Muscle of arm (tissue), 12 donors: ENCODE results near the gene SSH2. TPM values are rescaled to one million over a fixed set of nuclear protein-coding genes. Genes with fewer than 3 reads are reported as not detected.
"Not testable (repeated sequence)": the region's sequence is repeated elsewhere in the genome, so short reads cannot be mapped to it uniquely, and the experiment has no call there.

ENCODE experiments used
- DNase-seq: peaks from one replicate; pipeline ENCODE4 v3.0.0-alpha.2; 2013
- polyA plus RNA-seq, 12 donors: library from polyadenylated mRNA; unstranded; fragments of 120-200 nt; gene quantifications; one replicate each; pipeline ENCODE4 v1.2.1, GENCODE V29; 2013; ENCODE audit not compliant: insufficient read length in 12 of 12

SSH2 gene
- polyA plus RNA-seq, 12 donors: 17.7 to 73.5 (median 25.5) TPM

DNA sequence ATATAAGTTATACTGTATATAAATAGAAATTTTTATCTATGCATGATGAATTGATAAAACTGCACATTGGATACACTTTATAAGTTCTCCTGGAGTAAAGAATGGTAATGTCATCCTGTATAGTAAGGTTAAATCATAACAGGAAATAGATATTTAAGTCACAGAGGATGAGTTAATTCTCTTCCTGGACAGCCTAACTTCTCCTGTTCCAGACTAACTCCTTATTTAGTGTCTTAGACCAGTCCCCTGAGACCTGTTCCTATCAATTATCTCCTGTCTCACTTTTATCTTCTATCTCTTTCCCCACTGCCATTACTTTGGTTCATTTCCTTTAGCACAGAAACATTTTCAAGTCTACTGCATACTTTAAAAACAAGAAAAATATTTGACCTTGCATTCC, 46.5 kb downstream of the SSH2 start:
- no peak for DNase-seq

DNA sequence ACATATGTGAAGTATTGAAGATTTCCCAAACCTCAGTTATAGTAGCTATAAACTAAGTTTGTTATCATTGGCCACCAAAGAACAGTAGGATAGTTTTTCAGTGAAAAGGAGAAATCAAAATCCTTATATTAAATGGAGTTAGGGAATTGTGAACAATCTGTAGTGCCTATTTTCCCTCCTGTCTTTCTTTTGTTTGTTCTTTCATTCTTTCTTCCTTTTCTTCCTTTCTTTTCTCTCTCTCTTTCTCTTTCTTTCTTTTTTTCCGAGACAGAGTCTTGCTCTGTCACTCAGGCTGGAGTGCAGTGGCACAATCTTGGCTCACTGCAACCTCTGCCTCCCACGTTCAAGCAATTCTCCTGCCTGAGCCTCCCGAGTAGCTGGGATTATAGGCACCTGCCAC, 48.8 kb downstream of the SSH2 start:
- no peak for DNase-seq

GRCh38 chr17:29880031-29880430, 50.0 kb downstream of the SSH2 start:
- DNase-seq: no peak

DNA sequence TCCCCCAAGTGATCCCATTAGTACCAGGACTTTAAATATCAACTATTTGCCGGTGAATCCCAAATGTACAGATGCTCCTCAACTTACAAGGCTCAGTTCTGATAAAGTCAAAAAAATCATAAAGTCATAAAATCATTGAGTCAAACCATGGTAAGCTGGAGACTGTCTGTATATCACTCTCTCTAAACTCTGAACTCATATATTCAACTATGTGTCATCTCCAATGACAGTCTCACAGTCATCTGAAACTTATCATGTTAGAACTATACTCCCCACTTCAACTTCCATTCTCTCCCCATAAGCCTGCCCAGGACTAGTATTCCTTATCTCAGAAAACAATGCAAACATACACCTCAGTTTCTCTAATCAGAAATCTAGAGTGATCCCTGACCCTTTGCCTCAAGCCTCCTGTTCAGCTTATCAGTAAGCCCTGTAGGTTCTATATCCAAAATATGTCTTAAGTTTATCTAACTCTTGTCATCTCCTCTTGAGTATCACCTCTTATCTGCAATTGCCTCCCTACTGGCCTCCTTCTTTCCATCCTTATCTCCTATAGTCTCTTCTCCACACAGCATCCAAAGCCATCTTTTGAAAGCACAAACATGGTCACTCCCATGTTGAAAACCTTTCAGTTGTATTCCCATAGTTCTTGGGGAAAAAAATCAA, 55.0 kb downstream of the SSH2 start:
- no peak for DNase-seq

- not testable (repeated sequence) for DNase-seq
Observed at GRCh38 chr17:29874358-29874757, 55.7 kb downstream of the SSH2 start.

DNA sequence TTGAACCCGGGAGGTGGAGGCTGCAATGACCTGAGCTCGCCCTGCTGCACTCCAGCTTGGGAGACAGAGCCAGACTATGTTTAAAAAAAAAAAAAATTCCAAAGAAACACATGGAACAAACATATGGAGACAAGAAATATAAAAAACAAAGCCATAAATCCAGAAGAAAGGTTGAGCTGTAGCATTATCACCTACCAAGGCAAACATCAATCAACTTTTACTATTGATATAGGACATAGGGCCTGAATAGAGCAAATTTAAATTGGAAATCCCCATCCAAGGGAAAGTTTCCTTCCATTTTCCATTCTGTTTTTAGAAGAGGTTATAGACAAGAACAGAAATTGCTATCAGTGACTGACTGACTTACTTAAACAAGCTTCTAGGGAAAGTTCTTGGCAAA, 56.6 kb downstream of the SSH2 start:
- no peak for DNase-seq

DNA sequence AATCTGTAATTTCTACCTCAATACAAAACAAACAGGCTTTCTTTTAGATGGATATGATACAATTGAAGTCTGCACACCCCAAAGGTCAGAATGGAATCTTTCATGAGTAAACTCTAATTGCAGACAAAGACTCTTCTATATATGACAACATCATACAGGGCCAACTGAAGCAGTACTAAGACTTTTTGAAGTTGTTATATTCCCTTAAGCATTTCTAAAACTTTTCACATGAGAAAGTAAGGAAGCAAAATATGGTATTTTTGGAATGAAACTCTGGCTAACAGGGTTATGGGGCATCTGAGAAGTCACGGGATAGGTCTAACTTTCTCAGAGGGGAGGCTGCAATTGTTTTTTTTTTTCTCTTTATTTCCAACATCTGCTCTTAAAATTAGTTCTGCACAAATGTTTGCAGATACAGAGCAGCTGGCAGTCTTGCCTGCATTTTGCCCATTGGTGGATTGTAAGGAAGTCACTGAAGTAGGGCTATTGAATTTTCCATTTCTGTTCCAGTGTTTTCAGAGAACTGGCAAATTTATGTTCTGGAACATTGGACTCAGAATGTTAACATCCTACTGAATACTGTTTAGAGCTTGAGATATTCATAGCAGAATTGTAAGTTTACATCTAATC, 59.1 kb downstream of the SSH2 start:
- peak; percentile 46 for DNase-seq

- DNase-seq: no peak
Observed at GRCh38 chr17:29867643-29868181, 62.3 kb downstream of the SSH2 start.

GRCh38 chr17:29866746-29867404, 63.2 kb downstream of the SSH2 start:
- DNase-seq: no peak

GRCh38 chr17:29864615-29865014, 65.4 kb downstream of the SSH2 start:
- DNase-seq: no peak

DNA sequence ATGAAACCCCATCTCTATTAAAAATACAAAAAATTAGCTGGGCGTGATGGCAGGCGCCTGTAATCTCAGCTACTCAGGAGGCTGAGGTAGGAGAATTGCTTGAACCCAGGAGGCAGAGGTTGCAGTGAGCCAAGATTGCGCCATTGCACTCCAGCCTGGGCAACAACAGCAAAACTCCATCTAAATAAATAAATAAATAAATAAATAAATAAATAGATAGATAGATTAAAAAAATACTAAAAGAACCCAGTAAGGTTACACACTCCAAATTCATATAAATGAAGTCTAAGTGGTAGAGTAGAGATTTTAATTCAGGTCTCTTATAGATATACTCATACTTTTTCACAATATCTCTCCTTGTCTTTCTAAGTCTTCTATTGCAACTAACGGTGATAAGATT, 65.9 kb downstream of the SSH2 start:
- DNase-seq: not testable (repeated sequence)

- no peak for DNase-seq
Observed at GRCh38 chr17:29862951-29863350, 67.1 kb downstream of the SSH2 start.

DNA sequence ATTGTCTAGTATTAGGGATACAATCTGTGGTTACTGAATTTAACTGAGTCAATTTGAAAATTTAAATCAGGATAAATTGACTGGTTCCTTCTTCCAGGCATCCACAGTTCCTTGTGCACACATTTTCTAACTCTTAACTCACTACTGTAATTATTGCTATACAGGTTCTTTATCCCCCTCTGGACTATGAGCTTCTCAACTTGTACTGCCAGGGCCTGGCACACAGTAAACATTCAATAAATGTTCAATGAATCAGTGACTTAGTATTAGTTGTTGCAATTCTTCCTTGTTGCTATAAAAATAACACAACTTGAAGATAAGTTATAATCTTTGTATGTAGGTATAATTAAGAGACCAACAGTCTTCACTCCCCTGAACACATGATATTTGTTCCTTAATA, 67.9 kb downstream of the SSH2 start:
- DNase-seq: no peak

- DNase-seq: not testable (repeated sequence)
Observed at GRCh38 chr17:29859445-29859844, 70.6 kb downstream of the SSH2 start.

DNA sequence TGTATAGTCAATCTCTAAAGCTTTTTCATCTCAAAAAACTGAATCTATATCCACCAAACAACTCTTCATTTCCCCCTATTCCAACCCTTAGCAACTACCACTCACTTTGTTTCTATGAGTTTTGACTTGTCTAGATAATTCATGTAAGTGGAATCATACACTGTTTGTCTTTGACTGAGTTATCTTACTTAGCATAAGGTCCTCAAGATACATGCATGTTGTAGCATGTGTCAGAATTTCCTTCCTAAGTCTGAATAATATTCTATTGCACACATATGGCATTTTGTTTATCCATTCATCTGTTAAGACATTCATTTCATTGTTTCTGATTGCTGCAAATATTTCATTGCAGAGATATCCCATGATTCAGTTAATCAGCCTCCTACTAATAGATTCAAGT, 72.2 kb downstream of the SSH2 start:
- DNase-seq: no peak

GRCh38 chr17:29857105-29857504, 72.9 kb downstream of the SSH2 start:
- DNase-seq: not testable (repeated sequence)

GRCh38 chr17:29855686-29856085, 74.3 kb downstream of the SSH2 start:
- DNase-seq: peak; percentile 29

- DNase-seq: no peak
Observed at GRCh38 chr17:29848737-29849136, 81.3 kb downstream of the SSH2 start.

GRCh38 chr17:29847527-29848400, 82.3 kb downstream of the SSH2 start:
- DNase-seq: no peak

DNA sequence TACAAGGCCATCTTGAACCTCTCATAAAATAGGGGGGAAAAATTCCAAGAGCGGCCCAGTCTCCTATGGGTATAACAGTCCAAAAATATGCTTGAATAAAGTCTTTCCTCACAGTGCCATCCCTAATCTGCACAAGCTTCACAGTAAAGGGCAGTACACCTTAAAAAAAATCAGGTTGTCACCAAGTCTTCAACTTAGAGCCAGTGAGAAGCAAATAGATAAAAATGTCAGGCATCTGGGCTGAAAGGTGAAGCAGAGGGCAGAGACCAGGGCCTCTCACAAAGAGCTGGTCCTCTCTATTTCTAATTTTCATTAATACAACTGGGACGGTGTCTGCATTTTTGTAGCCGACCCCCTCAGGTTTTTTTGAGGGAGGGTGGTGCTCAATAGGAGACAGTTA, 82.9 kb downstream of the SSH2 start:
- no peak for DNase-seq

DNA sequence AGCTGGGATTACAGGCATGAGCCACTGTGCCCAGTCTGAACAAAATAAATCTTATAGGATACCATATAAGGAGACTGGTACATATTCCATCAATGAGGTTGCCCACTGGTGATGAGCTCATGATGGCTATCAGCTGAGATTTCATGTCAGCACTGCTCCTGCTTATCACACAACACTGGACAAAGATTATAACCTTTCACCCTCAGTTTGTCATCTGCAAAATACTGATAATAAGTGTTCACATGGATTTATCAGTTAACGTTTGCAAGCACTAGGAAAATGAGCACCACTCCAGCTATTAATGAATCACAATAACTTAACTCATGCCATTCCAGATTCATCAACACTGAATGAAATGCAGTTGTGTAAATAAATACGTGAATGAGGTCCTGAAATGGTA, 83.7 kb downstream of the SSH2 start:
- no peak for DNase-seq
